ENCODE data around the gene AGAP1.

The AGAP1 gene

GRCh38 chr2:235534678-235535422 is 41.0 kb downstream of the AGAP1 start:
- DNase-seq, result peak; percentile 77

GRCh38 chr2:235535423-235536130 is 41.7 kb downstream of the AGAP1 start:
- DNase-seq, result no peak

- DNase-seq, result peak; percentile 46
Measured at GRCh38 chr2:235536711-235537110, 42.9 kb downstream of the AGAP1 start.

GRCh38 chr2:235537186-235537585 is 43.3 kb downstream of the AGAP1 start:
- no peak for DNase-seq

- DNase-seq, result no peak
Measured at GRCh38 chr2:235537587-235537986, 43.7 kb downstream of the AGAP1 start.

GRCh38 chr2:235538144-235538639 is 44.3 kb downstream of the AGAP1 start:
- DNase-seq, result no peak

GRCh38 chr2:235538981-235539380 is 45.1 kb downstream of the AGAP1 start:
- no peak for DNase-seq

GRCh38 chr2:235539773-235540172 is 45.9 kb downstream of the AGAP1 start:
- DNase-seq, result no peak

- no peak for DNase-seq
Measured at GRCh38 chr2:235541016-235541415, 47.2 kb downstream of the AGAP1 start.

- no peak for DNase-seq
Measured at GRCh38 chr2:235541838-235542549, 48.2 kb downstream of the AGAP1 start.

- DNase-seq, result no peak
Measured at GRCh38 chr2:235542733-235543127, 48.9 kb downstream of the AGAP1 start.

- DNase-seq, result no peak
Measured at GRCh38 chr2:235543128-235543750, 49.4 kb downstream of the AGAP1 start.

GRCh38 chr2:235543851-235544688 is 50.2 kb downstream of the AGAP1 start:
- DNase-seq, result no peak

GRCh38 chr2:235544689-235544969 is 50.8 kb downstream of the AGAP1 start:
- no peak for DNase-seq

- DNase-seq, result no peak
Measured at GRCh38 chr2:235545339-235546150, 51.7 kb downstream of the AGAP1 start.

- DNase-seq, result no peak
Measured at GRCh38 chr2:235546151-235546435, 52.2 kb downstream of the AGAP1 start.

- no peak for DNase-seq
Measured at GRCh38 chr2:235546436-235546835, 52.6 kb downstream of the AGAP1 start.

- DNase-seq, result no peak
Measured at GRCh38 chr2:235549735-235550377, 56.0 kb downstream of the AGAP1 start.

- no peak for DNase-seq
Measured at GRCh38 chr2:235550378-235550760, 56.5 kb downstream of the AGAP1 start.

GRCh38 chr2:235550946-235551345 is 57.1 kb downstream of the AGAP1 start:
- no peak for DNase-seq

- peak; percentile 70 for DNase-seq
Measured at GRCh38 chr2:235551965-235552364, 58.1 kb downstream of the AGAP1 start.
